Liver (tissue), 9 donors: ENCODE results near the gene TRAPPC8. TPM values are rescaled to one million over a fixed set of nuclear protein-coding genes. Genes with fewer than 3 reads are reported as not detected.
"Not testable (repeated sequence)": the region's sequence is repeated elsewhere in the genome, so short reads cannot be mapped to it uniquely, and the experiment has no call there.

Experiments
- DNase-seq: peaks from one replicate; pipeline ENCODE4 v3.0.0-alpha.2; 2017; ENCODE audit warnings: low spot score
- H3K27ac ChIP-seq, 2 donors: one replicate each; pipeline ENCODE4 v1.7.0; 2013; ENCODE audit warnings: inconsistent platforms in 2 of 2, low read length in 2 of 2, control low read depth in 1 of 2, low read depth in 1 of 2, mild to moderate bottlenecking in 1 of 2
- H3K27me3 ChIP-seq, 4 donors: one replicate each; pipeline versions ENCODE4 v1.6.1 to v1.7.0; 2013; ENCODE audit warnings: low read length in 3 of 4, inconsistent platforms in 1 of 4, mild to moderate bottlenecking in 1 of 4, moderate library complexity in 1 of 4; ENCODE audit not compliant: control insufficient read depth in 4 of 4, insufficient read depth in 4 of 4
- H3K36me3 ChIP-seq, 4 donors: one replicate each; pipeline versions ENCODE4 v1.6.1 to v1.7.0; 2013; ENCODE audit warnings: low read length in 3 of 4, mild to moderate bottlenecking in 3 of 4, low read depth in 1 of 4, moderate library complexity in 1 of 4; ENCODE audit not compliant: control insufficient read depth in 4 of 4, insufficient read depth in 3 of 4
- H3K4me1 ChIP-seq, 4 donors: one replicate each; pipeline versions ENCODE4 v1.6.1 to v1.7.0; 2013; ENCODE audit warnings: low read length in 3 of 4, mild to moderate bottlenecking in 3 of 4, moderate library complexity in 1 of 4; ENCODE audit not compliant: control insufficient read depth in 4 of 4, insufficient read depth in 4 of 4
- H3K4me3 ChIP-seq, 3 donors: one replicate each; pipeline versions ENCODE4 v1.6.1 to v1.7.0; 2013; ENCODE audit warnings: low read length in 3 of 3, control low read depth in 1 of 3, low read depth in 1 of 3, mild to moderate bottlenecking in 1 of 3
- H3K9ac ChIP-seq, 2 donors: one replicate each; pipeline ENCODE4 v1.7.0; 2013; ENCODE audit warnings: low read length in 2 of 2, mild to moderate bottlenecking in 2 of 2, moderate library complexity in 2 of 2, control low read depth in 1 of 2, low read depth in 1 of 2
- H3K9me3 ChIP-seq, 4 donors: one replicate each; pipeline versions ENCODE4 v1.6.1 to v1.7.0; 2013; ENCODE audit warnings: low read length in 3 of 4; ENCODE audit not compliant: control insufficient read depth in 4 of 4
- ATF3 ChIP-seq: IDR thresholded peaks from 2 replicates; pipeline ENCODE4 v1.6.1; 2016; ENCODE audit warnings: antibody characterized with exemption
- EGR1 ChIP-seq, 2 donors: IDR thresholded peaks; 2 replicates each; pipeline ENCODE4 v1.6.1; 2016 to 2018; ENCODE audit warnings: antibody characterized with exemption in 2 of 2, low read depth in 2 of 2
- FOXA1 ChIP-seq: IDR thresholded peaks from 2 replicates; pipeline ENCODE4 v1.6.1; 2016; ENCODE audit warnings: antibody characterized with exemption
- FOXA2 ChIP-seq: IDR thresholded peaks from 2 replicates; pipeline ENCODE4 v1.6.1; 2016; ENCODE audit warnings: antibody characterized with exemption
- GABPA ChIP-seq, 2 donors: IDR thresholded peaks in 1 of 2; conservative IDR thresholded peaks in 1 of 2; 2 replicates each; pipeline ENCODE4 v1.6.1; 2016; ENCODE audit warnings: antibody characterized with exemption in 2 of 2, mild to moderate bottlenecking in 1 of 2, moderate library complexity in 1 of 2
- HNF4A ChIP-seq, 2 donors: conservative IDR thresholded peaks; 2 replicates each; pipeline ENCODE4 v1.6.1; 2016; ENCODE audit warnings: antibody characterized with exemption in 2 of 2, mild to moderate bottlenecking in 2 of 2
- JUND ChIP-seq, 2 donors: IDR thresholded peaks; 2 replicates each; pipeline ENCODE4 v1.6.1; 2016; ENCODE audit warnings: antibody characterized with exemption in 2 of 2
- NR2F2 ChIP-seq: IDR thresholded peaks from 2 replicates; pipeline ENCODE4 v1.6.1; 2016; ENCODE audit warnings: antibody characterized with exemption
- RAD21 ChIP-seq, 2 donors: IDR thresholded peaks; 2 replicates each; pipeline ENCODE4 v1.6.1; 2016; ENCODE audit warnings: antibody characterized with exemption in 2 of 2, mild to moderate bottlenecking in 2 of 2
- REST ChIP-seq: IDR thresholded peaks from 2 replicates; pipeline ENCODE4 v1.6.1; 2016; ENCODE audit warnings: antibody characterized with exemption, mild to moderate bottlenecking
- RXRA ChIP-seq, 2 donors: IDR thresholded peaks; 2 replicates each; pipeline ENCODE4 v1.6.1; 2017 to 2018; ENCODE audit warnings: antibody characterized with exemption in 2 of 2, mild to moderate bottlenecking in 1 of 2
- SP1 ChIP-seq: IDR thresholded peaks from 2 replicates; pipeline ENCODE4 v1.6.1; 2018; ENCODE audit warnings: antibody characterized with exemption, mild to moderate bottlenecking
- YY1 ChIP-seq: IDR thresholded peaks from 2 replicates; pipeline ENCODE4 v1.6.1; 2016; ENCODE audit warnings: antibody characterized with exemption, mild to moderate bottlenecking
- ZBTB33 ChIP-seq: IDR thresholded peaks from 2 replicates; pipeline ENCODE4 v1.6.1; 2016; ENCODE audit warnings: antibody characterized with exemption
- WGBS: extraction: QIAGEN DNeasy Blood & Tissue Kit; methylation state at CpG from one replicate; pipeline ENCODE4 v1.1.7; 2013; 5-methylcytosine and 5-hydroxymethylcytosine counted together
- polyA plus RNA-seq, 2 donors: library from polyadenylated mRNA; stranded (reverse) in 1 of 2; unstranded in 1 of 2; fragments of 200-250 nt in 1 of 2; fragments of >200 nt in 1 of 2; fragmentation: Nextera tagmentation in 1 of 2; extraction: Ambion mirVana in 1 of 2; gene quantifications; one replicate each; pipeline versions ENCODE4 v1.2.1 to v1.2.3, GENCODE V29; 2013 to 2015
- total RNA-seq, 2 donors: library from RNA; depleted of rRNA; stranded (reverse); fragments of >200 nt; gene quantifications; one replicate each; pipeline ENCODE4 v1.2.3, GENCODE V29; 2014
- TF ChIP-seq, protein P1 (sequence below): fragments of 150-350 bp; IDR thresholded peaks from 2 replicates; pipeline ENCODE4 v1.5.1; 2017; ENCODE audit warnings: improper control_type of control experiment, low read depth, low read length; ENCODE audit not compliant: missing input control
- donor health status: healthy.
- donor health status: healthy.
- donor health status: healthy.
- donor health status: healthy.
- donor health status: healthy.

TRAPPC8 gene
- total and polyA plus RNA-seq, 4 donors, result 12.2 to 46.1 (median 29.5) TPM

- TF ChIP-seq, protein P1, sequence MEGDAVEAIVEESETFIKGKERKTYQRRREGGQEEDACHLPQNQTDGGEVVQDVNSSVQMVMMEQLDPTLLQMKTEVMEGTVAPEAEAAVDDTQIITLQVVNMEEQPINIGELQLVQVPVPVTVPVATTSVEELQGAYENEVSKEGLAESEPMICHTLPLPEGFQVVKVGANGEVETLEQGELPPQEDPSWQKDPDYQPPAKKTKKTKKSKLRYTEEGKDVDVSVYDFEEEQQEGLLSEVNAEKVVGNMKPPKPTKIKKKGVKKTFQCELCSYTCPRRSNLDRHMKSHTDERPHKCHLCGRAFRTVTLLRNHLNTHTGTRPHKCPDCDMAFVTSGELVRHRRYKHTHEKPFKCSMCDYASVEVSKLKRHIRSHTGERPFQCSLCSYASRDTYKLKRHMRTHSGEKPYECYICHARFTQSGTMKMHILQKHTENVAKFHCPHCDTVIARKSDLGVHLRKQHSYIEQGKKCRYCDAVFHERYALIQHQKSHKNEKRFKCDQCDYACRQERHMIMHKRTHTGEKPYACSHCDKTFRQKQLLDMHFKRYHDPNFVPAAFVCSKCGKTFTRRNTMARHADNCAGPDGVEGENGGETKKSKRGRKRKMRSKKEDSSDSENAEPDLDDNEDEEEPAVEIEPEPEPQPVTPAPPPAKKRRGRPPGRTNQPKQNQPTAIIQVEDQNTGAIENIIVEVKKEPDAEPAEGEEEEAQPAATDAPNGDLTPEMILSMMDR, result no peak
- TF ChIP-seq ATF3, result no peak
Measured at GRCh38 chr18:31931886-31932240, 11.1 kb downstream of the TRAPPC8 start (continued).

GRCh38 chr18:31931163-31931885 is 11.6 kb downstream of the TRAPPC8 start:
- Histone ChIP-seq H3K27me3 (no peaks in the 10 kb centered on the region), H3K4me1 (peaks cover 3 to 17% (median 8%) of the 10 kb centered on the region in 4 donors), H3K9me3 (no peaks in the 10 kb centered on the region), H3K4me3 (no peak overlapping the region), H3K9ac (no peak overlapping the region), H3K27ac (no peak overlapping the region), H3K36me3 (peaks cover 3 to 11% (median 9%) of the 10 kb centered on the region in 4 donors)
- WGBS, result 78% methylated on average over 6 of the region's 6 CpGs
- DNase-seq, result no peak
- no peak for TF ChIP-seq ZBTB33
- TF ChIP-seq GABPA (IDR thresholded peaks at IDR 0.05 in 1 of 2, conservative IDR thresholded peaks at IDR 0.05 in 1 of 2), result no peak

GRCh38 chr18:31929273-31929672 is 13.7 kb downstream of the TRAPPC8 start:
- peaks cover 3 to 17% (median 8%) of the 10 kb centered on the region in 4 donors for H3K4me1 ChIP-seq
- peak; percentile 54 for TF ChIP-seq ATF3
- peak in 1 of 2 donors; percentile 38 for TF ChIP-seq EGR1 (IDR thresholded peaks at IDR 0.05; ENCODE audit: low read depth in 2 of 2)
- no peak for TF ChIP-seq NR2F2
- TF ChIP-seq REST, result no peak
- peak; percentile 60 to 70 for TF ChIP-seq RXRA (IDR thresholded peaks at IDR 0.05)
- TF ChIP-seq SP1, result peak; percentile 40
- peak; percentile 77 to 79 for TF ChIP-seq HNF4A (conservative IDR thresholded peaks at IDR 0.05)
- no peak for TF ChIP-seq FOXA1
- TF ChIP-seq JUND (IDR thresholded peaks at IDR 0.05), result peak in 1 of 2 donors; percentile 46
- peak; percentile 49 for TF ChIP-seq ZBTB33
- peak; percentile 16 for TF ChIP-seq YY1
- no peak for TF ChIP-seq FOXA2
- TF ChIP-seq RAD21 (IDR thresholded peaks at IDR 0.05), result peak in 1 of 2 donors; percentile 5
- no peaks in the 10 kb centered on the region for H3K27me3 ChIP-seq
- no peak overlapping the region for H3K27ac ChIP-seq
- H3K9me3 ChIP-seq, result no peaks in the 10 kb centered on the region
- no peak overlapping the region for H3K9ac ChIP-seq
- H3K36me3 ChIP-seq, result peaks cover 3 to 16% (median 11%) of the 10 kb centered on the region in 4 donors
- no peak overlapping the region for H3K4me3 ChIP-seq
- DNase-seq, result no peak

- H3K4me1 ChIP-seq, result peaks cover 1 to 15% (median 6%) of the 10 kb centered on the region in 4 donors
- H3K27ac ChIP-seq, H3K9ac ChIP-seq, DNase-seq, H3K9me3 ChIP-seq, H3K27me3 ChIP-seq, H3K4me3 ChIP-seq: not testable (repeated sequence)
- WGBS, result 98% methylated on average over 5 of the region's 5 CpGs
- peaks cover 6 to 19% (median 14%) of the 10 kb centered on the region in 4 donors for H3K36me3 ChIP-seq
Measured at GRCh38 chr18:31926988-31927387, 15.9 kb downstream of the TRAPPC8 start.
